ENCODE data around the gene AGBL2.
"Not testable (repeated sequence)": the region's sequence is repeated elsewhere in the genome, so short reads cannot be mapped to it uniquely, and the experiment has no call there.

GRCh38 chr11:47742494-47742893 lies 27.3 kb upstream of the AGBL2 start:
- TF ChIP-seq, protein P1, sequence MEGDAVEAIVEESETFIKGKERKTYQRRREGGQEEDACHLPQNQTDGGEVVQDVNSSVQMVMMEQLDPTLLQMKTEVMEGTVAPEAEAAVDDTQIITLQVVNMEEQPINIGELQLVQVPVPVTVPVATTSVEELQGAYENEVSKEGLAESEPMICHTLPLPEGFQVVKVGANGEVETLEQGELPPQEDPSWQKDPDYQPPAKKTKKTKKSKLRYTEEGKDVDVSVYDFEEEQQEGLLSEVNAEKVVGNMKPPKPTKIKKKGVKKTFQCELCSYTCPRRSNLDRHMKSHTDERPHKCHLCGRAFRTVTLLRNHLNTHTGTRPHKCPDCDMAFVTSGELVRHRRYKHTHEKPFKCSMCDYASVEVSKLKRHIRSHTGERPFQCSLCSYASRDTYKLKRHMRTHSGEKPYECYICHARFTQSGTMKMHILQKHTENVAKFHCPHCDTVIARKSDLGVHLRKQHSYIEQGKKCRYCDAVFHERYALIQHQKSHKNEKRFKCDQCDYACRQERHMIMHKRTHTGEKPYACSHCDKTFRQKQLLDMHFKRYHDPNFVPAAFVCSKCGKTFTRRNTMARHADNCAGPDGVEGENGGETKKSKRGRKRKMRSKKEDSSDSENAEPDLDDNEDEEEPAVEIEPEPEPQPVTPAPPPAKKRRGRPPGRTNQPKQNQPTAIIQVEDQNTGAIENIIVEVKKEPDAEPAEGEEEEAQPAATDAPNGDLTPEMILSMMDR (IDR thresholded peaks at IDR 0.05 in 4 of 5, conservative IDR thresholded peaks at IDR 0.05 in 1 of 5), result not testable (repeated sequence)
- not testable (repeated sequence) for TF ChIP-seq POLR2A (IDR thresholded peaks at IDR 0.05)
